Hepatocyte (in vitro differentiated cells): ENCODE data around the gene MAPK1. TPM values are rescaled to one million over a fixed set of nuclear protein-coding genes. Genes with fewer than 3 reads are reported as not detected.

Experiments used
- DNase-seq: peaks from one replicate; pipeline ENCODE4 v3.0.0-alpha.2; 2016; ENCODE audit warnings: low spot score
- H2AFZ ChIP-seq: fragments of 200-600 bp; sonication (generic); 2 replicates; pipeline ENCODE4 v1.6.0; 2016; ENCODE audit warnings: antibody characterized with exemption, mild to moderate bottlenecking
- H3K27ac ChIP-seq: fragments of 200-600 bp; sonication (generic); 2 replicates; pipeline ENCODE4 v1.5.1; 2016; ENCODE audit warnings: mild to moderate bottlenecking
- H3K27me3 ChIP-seq: fragments of 200-600 bp; sonication (generic); 2 replicates; pipeline ENCODE4 v1.6.1; 2016
- H3K36me3 ChIP-seq: fragments of 200-600 bp; sonication (generic); replicated peaks from 2 replicates; pipeline ENCODE4 v1.5.1; 2016; ENCODE audit warnings: low read depth; ENCODE audit not compliant: insufficient read depth
- H3K4me1 ChIP-seq: fragments of 200-600 bp; sonication (generic); 2 replicates; pipeline ENCODE4 v1.5.1; 2016; ENCODE audit warnings: mild to moderate bottlenecking, moderate library complexity; ENCODE audit not compliant: insufficient read depth
- H3K4me2 ChIP-seq: fragments of 200-600 bp; sonication (generic); 2 replicates; pipeline ENCODE4 v1.6.0; 2016
- H3K4me3 ChIP-seq: fragments of 200-600 bp; sonication (generic); 2 replicates; pipeline ENCODE4 v1.5.1; 2016; ENCODE audit warnings: mild to moderate bottlenecking
- H3K79me2 ChIP-seq: fragments of 200-600 bp; sonication (generic); 2 replicates; pipeline ENCODE4 v1.6.0; 2017; ENCODE audit warnings: mild to moderate bottlenecking
- H3K9me2 ChIP-seq: fragments of 200-600 bp; sonication (generic); replicated peaks from 2 replicates; pipeline ENCODE4 v1.6.0; 2017; ENCODE audit warnings: mild to moderate bottlenecking; ENCODE audit not compliant: insufficient read depth
- H3K9me3 ChIP-seq: fragments of 200-600 bp; sonication (generic); 2 replicates; pipeline ENCODE4 v1.5.1; 2016; ENCODE audit warnings: low read depth, mild to moderate bottlenecking
- H4K20me1 ChIP-seq: fragments of 200-600 bp; sonication (generic); 2 replicates; pipeline ENCODE4 v1.6.0; 2016; ENCODE audit warnings: mild to moderate bottlenecking; ENCODE audit not compliant: insufficient read depth, poor library complexity, severe bottlenecking
- EZH2 ChIP-seq: fragments of 200-600 bp; sonication (generic); IDR thresholded peaks from 2 replicates; pipeline ENCODE4 v1.6.1; 2016; ENCODE audit warnings: antibody characterized with exemption, mild to moderate bottlenecking, borderline replicate concordance
- EZH2phosphoT487 ChIP-seq: fragments of 200-600 bp; sonication (generic); IDR thresholded peaks from one replicate; pipeline ENCODE4 v1.6.1; 2018; ENCODE audit warnings: antibody characterized with exemption, mild to moderate bottlenecking, low read depth, moderate library complexity; ENCODE audit not compliant: unreplicated experiment, severe bottlenecking
- WGBS: methylation state at CpG from one replicate; pipeline ENCODE4 v1.1.6; 2016; ENCODE audit warnings: low lambda C conversion rate; ENCODE audit errors: missing lambda C conversion rate; 5-methylcytosine and 5-hydroxymethylcytosine counted together
- polyA plus RNA-seq: library from polyadenylated mRNA; unstranded; fragments of >200 nt; fragmentation: Nextera tagmentation; extraction: Ambion mirVana; gene quantifications from 2 replicates; pipeline ENCODE4 v1.2.1, GENCODE V29; 2016
- total RNA-seq: library from RNA; depleted of rRNA; stranded (reverse); fragments of >200 nt; gene quantifications from 2 replicates; pipeline ENCODE4 v1.2.3, GENCODE V29; 2014
- TF ChIP-seq, protein P1 (sequence below): fragments of 200-600 bp; sonication (generic); IDR thresholded peaks from 2 replicates; pipeline ENCODE4 v1.5.1; 2016; ENCODE audit warnings: antibody characterized with exemption, mild to moderate bottlenecking; ENCODE audit not compliant: poor library complexity

The MAPK1 gene
- total and polyA plus RNA-seq, 2 experiments from 2014 or later, result 52.2 to 74.5 TPM

DNA sequence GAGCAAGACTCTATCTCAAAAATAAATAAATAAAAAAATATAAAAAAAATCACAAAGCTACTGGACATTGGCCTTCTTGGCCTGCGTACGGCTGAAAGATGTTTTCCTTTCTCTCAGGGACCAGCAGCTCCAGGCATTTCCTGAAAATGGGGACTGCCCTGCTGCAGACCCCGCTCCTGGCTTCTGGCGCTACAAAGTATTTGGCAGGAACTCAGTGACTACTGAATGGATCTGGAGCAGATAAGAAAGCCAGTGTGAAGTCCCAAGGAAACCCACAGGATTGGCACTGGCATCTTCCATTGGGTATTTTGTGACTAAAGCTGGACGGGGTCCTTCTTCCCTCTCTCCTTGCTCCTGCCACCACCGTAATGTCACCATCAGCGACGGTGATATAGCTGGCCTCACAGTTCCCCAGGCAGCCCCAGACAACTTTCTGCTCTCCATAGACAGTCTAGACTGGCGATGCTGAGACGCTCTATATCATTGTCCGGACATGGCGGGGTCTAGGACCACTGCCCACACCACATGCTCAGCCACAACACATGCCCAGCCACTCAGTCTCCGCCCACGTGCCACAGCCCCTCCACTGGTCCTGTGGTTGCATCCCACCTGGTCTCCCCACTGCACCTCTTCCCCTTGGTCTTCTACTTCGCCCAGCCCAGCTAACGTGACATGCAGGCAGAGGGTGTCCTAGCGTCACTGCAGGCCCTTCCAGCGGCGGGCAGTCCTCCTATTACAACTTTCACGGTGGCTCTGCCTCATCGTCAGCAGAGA, 109.2 kb downstream of the MAPK1 start:
- TF ChIP-seq, protein P1, sequence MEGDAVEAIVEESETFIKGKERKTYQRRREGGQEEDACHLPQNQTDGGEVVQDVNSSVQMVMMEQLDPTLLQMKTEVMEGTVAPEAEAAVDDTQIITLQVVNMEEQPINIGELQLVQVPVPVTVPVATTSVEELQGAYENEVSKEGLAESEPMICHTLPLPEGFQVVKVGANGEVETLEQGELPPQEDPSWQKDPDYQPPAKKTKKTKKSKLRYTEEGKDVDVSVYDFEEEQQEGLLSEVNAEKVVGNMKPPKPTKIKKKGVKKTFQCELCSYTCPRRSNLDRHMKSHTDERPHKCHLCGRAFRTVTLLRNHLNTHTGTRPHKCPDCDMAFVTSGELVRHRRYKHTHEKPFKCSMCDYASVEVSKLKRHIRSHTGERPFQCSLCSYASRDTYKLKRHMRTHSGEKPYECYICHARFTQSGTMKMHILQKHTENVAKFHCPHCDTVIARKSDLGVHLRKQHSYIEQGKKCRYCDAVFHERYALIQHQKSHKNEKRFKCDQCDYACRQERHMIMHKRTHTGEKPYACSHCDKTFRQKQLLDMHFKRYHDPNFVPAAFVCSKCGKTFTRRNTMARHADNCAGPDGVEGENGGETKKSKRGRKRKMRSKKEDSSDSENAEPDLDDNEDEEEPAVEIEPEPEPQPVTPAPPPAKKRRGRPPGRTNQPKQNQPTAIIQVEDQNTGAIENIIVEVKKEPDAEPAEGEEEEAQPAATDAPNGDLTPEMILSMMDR, result no peak
- TF ChIP-seq EZH2, result no peak
- TF ChIP-seq EZH2phosphoT487, result no peak
- no peak overlapping the region for H3K4me2 ChIP-seq
- peaks cover 3% of the 10 kb centered on the region for H3K36me3 ChIP-seq
- no peak for DNase-seq
- no peaks in the 10 kb centered on the region for H3K9me2 ChIP-seq
- no peaks in the 10 kb centered on the region for H3K9me3 ChIP-seq
- no peaks in the 10 kb centered on the region for H4K20me1 ChIP-seq
- no peaks in the 10 kb centered on the region for H3K27me3 ChIP-seq
- no peak overlapping the region for H3K4me3 ChIP-seq
- no peaks in the 10 kb centered on the region for H3K79me2 ChIP-seq
- H3K4me1 ChIP-seq, result peaks cover 14% of the 10 kb centered on the region
- no peak overlapping the region for H3K27ac ChIP-seq
- H2AFZ ChIP-seq, result no peak overlapping the region
- 98% methylated on average over 21 of the region's 21 CpGs for WGBS

DNA sequence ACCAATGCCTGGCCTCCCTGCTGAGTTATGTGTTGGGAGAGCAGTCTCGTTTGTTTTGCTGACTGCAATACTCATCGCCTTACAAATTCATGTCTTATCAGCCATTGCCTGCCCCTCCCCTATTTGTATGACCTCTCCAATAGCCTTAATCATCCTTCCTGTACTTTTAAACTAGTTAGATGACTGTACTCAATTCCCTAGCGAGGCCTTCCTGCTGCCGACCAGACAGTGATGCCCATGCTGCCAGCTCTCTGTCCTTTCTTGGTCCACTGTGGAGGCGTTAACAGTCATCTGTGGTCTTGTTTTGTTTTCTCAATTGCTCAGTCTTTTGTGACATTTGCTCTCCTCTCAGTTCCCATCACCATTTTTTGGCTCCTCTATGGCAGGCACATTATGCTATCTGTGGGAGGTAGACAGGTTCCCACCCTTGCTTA, 111.6 kb downstream of the MAPK1 start:
- TF ChIP-seq EZH2phosphoT487, result no peak
- TF ChIP-seq, protein P1, result no peak
- TF ChIP-seq EZH2, result no peak
- Histone ChIP-seq H3K4me1 (peaks cover 14% of the 10 kb centered on the region), H2AFZ (no peak overlapping the region), H3K4me2 (no peak overlapping the region), H3K36me3 (no peaks in the 10 kb centered on the region), H4K20me1 (no peaks in the 10 kb centered on the region), H3K4me3 (no peak overlapping the region), H3K27me3 (no peaks in the 10 kb centered on the region), H3K79me2 (no peaks in the 10 kb centered on the region), H3K9me3 (no peaks in the 10 kb centered on the region), H3K27ac (no peak overlapping the region), H3K9me2 (no peaks in the 10 kb centered on the region)
- WGBS, result 55% methylated on average over 5 of the region's 5 CpGs
- DNase-seq, result no peak

DNA sequence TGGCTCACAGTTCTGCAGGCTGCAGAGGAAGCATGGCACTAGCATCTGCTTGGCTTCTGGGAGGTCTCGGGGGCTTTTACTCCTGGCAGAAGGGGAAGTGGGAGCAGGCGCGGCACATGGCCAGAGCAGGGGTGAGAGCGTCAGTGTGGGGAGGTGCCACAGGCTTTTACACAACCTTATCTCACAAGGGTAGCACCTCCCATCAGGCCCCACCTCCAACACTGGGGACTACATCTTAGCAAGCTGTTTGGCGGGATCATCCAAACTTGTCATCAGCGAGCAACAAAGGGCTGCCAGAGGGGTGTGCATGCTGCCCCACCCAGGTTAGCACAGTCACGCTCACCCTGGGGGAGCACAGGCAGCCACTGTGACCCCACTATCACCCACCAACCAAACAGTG, 112.9 kb downstream of the MAPK1 start:
- Histone ChIP-seq H3K4me1 (peaks cover 14% of the 10 kb centered on the region), H3K4me3 (no peak overlapping the region), H3K9me2 (no peaks in the 10 kb centered on the region), H2AFZ (no peak overlapping the region), H3K79me2 (no peaks in the 10 kb centered on the region), H3K4me2 (no peak overlapping the region), H4K20me1 (no peaks in the 10 kb centered on the region), H3K36me3 (no peaks in the 10 kb centered on the region), H3K27me3 (no peaks in the 10 kb centered on the region), H3K9me3 (no peaks in the 10 kb centered on the region), H3K27ac (no peak overlapping the region)
- no peak for DNase-seq
- 57% methylated on average over 7 of the region's 7 CpGs for WGBS
- TF ChIP-seq, protein P1, result no peak
- no peak for TF ChIP-seq EZH2phosphoT487
- no peak for TF ChIP-seq EZH2
